Measurements from ENCODE around the gene ATG5. TPM values are rescaled to one million over a fixed set of nuclear protein-coding genes. Genes with fewer than 3 reads are reported as not detected.

ATG5 gene
- total and polyA plus RNA-seq, 9 of the 15 experiments (the other 6 are each of a cell fraction or from before 2014, with no cell fraction given): 29.0 to 80.0 (median 53.2) TPM

DNA sequence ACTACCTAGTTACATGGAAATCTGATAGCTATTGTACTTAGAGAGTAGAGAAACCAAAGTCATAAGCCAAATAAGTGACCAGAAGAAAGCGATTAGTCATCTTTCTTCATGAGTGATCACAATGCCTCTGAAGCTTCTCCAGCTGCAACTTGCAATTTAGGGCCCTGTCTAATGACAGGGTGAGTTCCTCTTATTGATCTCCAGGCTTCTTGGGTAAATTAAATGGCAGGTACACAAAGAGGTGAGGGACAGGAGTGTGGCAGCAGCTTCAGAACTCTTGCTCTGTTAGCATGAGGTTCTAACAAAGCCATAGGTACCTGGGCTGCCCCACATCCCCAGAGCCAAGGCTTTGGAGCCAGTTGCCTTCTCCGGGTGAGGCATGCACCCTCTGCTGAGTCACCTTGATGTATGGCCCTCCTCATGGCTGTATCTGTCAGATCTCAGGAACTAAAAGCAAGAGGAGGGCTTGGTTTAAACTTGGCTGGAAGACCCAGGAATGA lies 178.7 kb downstream of the ATG5 start (continued):
- TF ChIP-seq MYC (IDR thresholded peaks at IDR 0.05; ENCODE audit: low read depth, low read length) (no peak), MYC (CRISPR knock-in tag; IDR thresholded peaks at IDR 0.05; ENCODE audit: borderline replicate concordance, low read depth) (no peak), U2AF1 (optimal IDR thresholded peaks at IDR 0.05; ENCODE audit: low read depth, low read length) (no peak), YBX1 (IDR thresholded peaks at IDR 0.05) (no peak)
- TF ChIP-seq, protein P1, sequence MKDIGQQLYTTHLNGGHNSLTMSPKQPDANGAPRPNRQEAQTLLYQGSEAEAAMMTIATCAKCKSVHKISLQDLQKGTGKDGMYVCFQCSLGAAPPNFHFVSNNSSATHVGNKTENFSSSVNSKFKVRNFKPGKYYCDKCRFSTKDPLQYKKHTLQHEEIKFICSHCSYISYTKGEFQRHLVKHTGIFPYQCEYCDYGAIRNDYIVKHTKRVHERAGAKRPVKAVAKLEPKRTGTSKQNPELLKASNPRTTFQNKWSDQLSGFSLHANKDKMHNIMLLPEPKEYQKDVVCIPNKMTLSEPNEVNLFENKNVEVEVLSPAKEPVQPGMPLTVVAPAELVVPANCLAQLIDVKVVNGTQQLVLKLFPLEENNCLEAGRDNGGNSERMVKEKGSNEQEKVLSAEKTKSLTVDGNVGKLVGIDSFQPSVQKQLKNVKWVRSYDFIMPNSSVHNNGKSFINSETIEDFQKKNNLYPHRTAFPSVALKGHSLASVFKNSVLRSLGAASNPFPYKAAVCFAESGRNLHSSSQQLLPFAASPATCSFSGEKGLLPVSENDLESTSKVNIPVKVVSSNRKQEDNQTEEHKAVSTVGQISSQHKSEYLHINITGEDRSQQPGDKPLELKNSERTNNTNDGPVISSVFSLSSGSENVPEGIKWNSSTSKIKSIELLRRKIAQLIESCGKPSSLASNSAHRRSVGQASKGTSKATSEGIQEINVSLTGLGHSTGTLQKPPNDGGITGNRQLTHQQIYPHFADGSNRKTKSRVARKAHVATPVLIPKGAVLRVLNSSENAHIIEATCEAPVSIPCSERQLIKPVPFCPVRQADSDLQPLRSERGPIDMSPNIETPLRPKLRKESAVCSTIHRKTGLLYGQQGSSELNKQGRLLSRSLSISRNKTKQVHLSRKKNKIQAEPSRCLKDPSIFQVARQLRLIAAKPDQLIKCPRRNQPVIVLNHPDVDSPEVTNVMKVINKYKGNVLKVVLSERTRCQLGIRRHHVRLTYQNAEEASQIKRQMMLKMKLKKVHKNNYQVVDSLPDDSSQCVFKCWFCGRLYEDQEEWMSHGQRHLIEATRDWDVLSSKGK (CRISPR knock-in tag; IDR thresholded peaks at IDR 0.05): no peak
- TF ChIP-seq, protein P2, sequence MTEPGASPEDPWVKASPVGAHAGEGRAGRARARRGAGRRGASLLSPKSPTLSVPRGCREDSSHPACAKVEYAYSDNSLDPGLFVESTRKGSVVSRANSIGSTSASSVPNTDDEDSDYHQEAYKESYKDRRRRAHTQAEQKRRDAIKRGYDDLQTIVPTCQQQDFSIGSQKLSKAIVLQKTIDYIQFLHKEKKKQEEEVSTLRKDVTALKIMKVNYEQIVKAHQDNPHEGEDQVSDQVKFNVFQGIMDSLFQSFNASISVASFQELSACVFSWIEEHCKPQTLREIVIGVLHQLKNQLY (CRISPR knock-in tag; conservative IDR thresholded peaks at IDR 0.05): no peak
- TF ChIP-seq, protein P3, sequence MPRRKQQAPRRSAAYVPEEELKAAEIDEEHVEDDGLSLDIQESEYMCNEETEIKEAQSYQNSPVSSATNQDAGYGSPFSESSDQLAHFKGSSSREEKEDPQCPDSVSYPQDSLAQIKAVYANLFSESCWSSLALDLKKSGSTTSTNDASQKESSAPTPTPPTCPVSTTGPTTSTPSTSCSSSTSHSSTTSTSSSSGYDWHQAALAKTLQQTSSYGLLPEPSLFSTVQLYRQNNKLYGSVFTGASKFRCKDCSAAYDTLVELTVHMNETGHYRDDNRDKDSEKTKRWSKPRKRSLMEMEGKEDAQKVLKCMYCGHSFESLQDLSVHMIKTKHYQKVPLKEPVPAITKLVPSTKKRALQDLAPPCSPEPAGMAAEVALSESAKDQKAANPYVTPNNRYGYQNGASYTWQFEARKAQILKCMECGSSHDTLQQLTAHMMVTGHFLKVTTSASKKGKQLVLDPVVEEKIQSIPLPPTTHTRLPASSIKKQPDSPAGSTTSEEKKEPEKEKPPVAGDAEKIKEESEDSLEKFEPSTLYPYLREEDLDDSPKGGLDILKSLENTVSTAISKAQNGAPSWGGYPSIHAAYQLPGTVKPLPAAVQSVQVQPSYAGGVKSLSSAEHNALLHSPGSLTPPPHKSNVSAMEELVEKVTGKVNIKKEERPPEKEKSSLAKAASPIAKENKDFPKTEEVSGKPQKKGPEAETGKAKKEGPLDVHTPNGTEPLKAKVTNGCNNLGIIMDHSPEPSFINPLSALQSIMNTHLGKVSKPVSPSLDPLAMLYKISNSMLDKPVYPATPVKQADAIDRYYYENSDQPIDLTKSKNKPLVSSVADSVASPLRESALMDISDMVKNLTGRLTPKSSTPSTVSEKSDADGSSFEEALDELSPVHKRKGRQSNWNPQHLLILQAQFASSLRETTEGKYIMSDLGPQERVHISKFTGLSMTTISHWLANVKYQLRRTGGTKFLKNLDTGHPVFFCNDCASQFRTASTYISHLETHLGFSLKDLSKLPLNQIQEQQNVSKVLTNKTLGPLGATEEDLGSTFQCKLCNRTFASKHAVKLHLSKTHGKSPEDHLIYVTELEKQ (CRISPR knock-in tag; IDR thresholded peaks at IDR 0.05): no peak
- TF ChIP-seq, protein P4, sequence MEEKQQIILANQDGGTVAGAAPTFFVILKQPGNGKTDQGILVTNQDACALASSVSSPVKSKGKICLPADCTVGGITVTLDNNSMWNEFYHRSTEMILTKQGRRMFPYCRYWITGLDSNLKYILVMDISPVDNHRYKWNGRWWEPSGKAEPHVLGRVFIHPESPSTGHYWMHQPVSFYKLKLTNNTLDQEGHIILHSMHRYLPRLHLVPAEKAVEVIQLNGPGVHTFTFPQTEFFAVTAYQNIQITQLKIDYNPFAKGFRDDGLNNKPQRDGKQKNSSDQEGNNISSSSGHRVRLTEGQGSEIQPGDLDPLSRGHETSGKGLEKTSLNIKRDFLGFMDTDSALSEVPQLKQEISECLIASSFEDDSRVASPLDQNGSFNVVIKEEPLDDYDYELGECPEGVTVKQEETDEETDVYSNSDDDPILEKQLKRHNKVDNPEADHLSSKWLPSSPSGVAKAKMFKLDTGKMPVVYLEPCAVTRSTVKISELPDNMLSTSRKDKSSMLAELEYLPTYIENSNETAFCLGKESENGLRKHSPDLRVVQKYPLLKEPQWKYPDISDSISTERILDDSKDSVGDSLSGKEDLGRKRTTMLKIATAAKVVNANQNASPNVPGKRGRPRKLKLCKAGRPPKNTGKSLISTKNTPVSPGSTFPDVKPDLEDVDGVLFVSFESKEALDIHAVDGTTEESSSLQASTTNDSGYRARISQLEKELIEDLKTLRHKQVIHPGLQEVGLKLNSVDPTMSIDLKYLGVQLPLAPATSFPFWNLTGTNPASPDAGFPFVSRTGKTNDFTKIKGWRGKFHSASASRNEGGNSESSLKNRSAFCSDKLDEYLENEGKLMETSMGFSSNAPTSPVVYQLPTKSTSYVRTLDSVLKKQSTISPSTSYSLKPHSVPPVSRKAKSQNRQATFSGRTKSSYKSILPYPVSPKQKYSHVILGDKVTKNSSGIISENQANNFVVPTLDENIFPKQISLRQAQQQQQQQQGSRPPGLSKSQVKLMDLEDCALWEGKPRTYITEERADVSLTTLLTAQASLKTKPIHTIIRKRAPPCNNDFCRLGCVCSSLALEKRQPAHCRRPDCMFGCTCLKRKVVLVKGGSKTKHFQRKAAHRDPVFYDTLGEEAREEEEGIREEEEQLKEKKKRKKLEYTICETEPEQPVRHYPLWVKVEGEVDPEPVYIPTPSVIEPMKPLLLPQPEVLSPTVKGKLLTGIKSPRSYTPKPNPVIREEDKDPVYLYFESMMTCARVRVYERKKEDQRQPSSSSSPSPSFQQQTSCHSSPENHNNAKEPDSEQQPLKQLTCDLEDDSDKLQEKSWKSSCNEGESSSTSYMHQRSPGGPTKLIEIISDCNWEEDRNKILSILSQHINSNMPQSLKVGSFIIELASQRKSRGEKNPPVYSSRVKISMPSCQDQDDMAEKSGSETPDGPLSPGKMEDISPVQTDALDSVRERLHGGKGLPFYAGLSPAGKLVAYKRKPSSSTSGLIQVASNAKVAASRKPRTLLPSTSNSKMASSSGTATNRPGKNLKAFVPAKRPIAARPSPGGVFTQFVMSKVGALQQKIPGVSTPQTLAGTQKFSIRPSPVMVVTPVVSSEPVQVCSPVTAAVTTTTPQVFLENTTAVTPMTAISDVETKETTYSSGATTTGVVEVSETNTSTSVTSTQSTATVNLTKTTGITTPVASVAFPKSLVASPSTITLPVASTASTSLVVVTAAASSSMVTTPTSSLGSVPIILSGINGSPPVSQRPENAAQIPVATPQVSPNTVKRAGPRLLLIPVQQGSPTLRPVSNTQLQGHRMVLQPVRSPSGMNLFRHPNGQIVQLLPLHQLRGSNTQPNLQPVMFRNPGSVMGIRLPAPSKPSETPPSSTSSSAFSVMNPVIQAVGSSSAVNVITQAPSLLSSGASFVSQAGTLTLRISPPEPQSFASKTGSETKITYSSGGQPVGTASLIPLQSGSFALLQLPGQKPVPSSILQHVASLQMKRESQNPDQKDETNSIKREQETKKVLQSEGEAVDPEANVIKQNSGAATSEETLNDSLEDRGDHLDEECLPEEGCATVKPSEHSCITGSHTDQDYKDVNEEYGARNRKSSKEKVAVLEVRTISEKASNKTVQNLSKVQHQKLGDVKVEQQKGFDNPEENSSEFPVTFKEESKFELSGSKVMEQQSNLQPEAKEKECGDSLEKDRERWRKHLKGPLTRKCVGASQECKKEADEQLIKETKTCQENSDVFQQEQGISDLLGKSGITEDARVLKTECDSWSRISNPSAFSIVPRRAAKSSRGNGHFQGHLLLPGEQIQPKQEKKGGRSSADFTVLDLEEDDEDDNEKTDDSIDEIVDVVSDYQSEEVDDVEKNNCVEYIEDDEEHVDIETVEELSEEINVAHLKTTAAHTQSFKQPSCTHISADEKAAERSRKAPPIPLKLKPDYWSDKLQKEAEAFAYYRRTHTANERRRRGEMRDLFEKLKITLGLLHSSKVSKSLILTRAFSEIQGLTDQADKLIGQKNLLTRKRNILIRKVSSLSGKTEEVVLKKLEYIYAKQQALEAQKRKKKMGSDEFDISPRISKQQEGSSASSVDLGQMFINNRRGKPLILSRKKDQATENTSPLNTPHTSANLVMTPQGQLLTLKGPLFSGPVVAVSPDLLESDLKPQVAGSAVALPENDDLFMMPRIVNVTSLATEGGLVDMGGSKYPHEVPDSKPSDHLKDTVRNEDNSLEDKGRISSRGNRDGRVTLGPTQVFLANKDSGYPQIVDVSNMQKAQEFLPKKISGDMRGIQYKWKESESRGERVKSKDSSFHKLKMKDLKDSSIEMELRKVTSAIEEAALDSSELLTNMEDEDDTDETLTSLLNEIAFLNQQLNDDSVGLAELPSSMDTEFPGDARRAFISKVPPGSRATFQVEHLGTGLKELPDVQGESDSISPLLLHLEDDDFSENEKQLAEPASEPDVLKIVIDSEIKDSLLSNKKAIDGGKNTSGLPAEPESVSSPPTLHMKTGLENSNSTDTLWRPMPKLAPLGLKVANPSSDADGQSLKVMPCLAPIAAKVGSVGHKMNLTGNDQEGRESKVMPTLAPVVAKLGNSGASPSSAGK (IDR thresholded peaks at IDR 0.05): no peak

All from K562 (cell line).